D341Med (cell line): ENCODE results near the gene SORBS1.

Source experiments
- DNase-seq: peaks from one replicate; pipeline ENCODE4 v3.0.0; 2012; ENCODE audit warnings: low spot score

SORBS1 gene

GRCh38 chr10:95346715-95347401, 214.3 kb downstream of the SORBS1 start:
- DNase-seq, result no peak

GRCh38 chr10:95343573-95343972, 217.6 kb downstream of the SORBS1 start:
- DNase-seq, result no peak

GRCh38 chr10:95341716-95342130, 219.4 kb downstream of the SORBS1 start:
- no peak for DNase-seq

- no peak for DNase-seq
Measured at GRCh38 chr10:95339863-95340262, 221.3 kb downstream of the SORBS1 start.

- no peak for DNase-seq
Measured at GRCh38 chr10:95337423-95338160, 223.6 kb downstream of the SORBS1 start.

GRCh38 chr10:95336702-95337101, 224.5 kb downstream of the SORBS1 start:
- no peak for DNase-seq

- DNase-seq, result no peak
Measured at GRCh38 chr10:95335933-95336699, 225.1 kb downstream of the SORBS1 start.

- no peak for DNase-seq
Measured at GRCh38 chr10:95334805-95335144, 226.4 kb downstream of the SORBS1 start.

GRCh38 chr10:95333997-95334804, 227.0 kb downstream of the SORBS1 start:
- DNase-seq, result no peak

- no peak for DNase-seq
Measured at GRCh38 chr10:95332666-95333249, 228.4 kb downstream of the SORBS1 start.

GRCh38 chr10:95331596-95332130, 229.5 kb downstream of the SORBS1 start:
- no peak for DNase-seq

GRCh38 chr10:95330966-95331453, 230.2 kb downstream of the SORBS1 start:
- no peak for DNase-seq

GRCh38 chr10:95329296-95329695, 231.9 kb downstream of the SORBS1 start:
- DNase-seq, result no peak

- DNase-seq, result no peak
Measured at GRCh38 chr10:95328013-95328412, 233.2 kb downstream of the SORBS1 start.

- peak; percentile 70 for DNase-seq
Measured at GRCh38 chr10:95327367-95327766, 233.8 kb downstream of the SORBS1 start.

GRCh38 chr10:95326396-95326795, 234.8 kb downstream of the SORBS1 start:
- no peak for DNase-seq

GRCh38 chr10:95325863-95326262, 235.3 kb downstream of the SORBS1 start:
- DNase-seq, result no peak

- DNase-seq, result no peak
Measured at GRCh38 chr10:95324436-95325268, 236.5 kb downstream of the SORBS1 start.

GRCh38 chr10:95321554-95322301, 239.4 kb downstream of the SORBS1 start:
- DNase-seq, result no peak

- no peak for DNase-seq
Measured at GRCh38 chr10:95319239-95319638, 241.9 kb downstream of the SORBS1 start.
